Measurements from ENCODE around the gene LIMD2. TPM values are rescaled to one million over a fixed set of nuclear protein-coding genes. Genes with fewer than 3 reads are reported as not detected.
"Not testable (repeated sequence)": the region's sequence is repeated elsewhere in the genome, so short reads cannot be mapped to it uniquely, and the experiment has no call there.

The LIMD2 gene
- total RNA-seq, 2 experiments from 2014 or later, result 711 to 727 TPM

DNA sequence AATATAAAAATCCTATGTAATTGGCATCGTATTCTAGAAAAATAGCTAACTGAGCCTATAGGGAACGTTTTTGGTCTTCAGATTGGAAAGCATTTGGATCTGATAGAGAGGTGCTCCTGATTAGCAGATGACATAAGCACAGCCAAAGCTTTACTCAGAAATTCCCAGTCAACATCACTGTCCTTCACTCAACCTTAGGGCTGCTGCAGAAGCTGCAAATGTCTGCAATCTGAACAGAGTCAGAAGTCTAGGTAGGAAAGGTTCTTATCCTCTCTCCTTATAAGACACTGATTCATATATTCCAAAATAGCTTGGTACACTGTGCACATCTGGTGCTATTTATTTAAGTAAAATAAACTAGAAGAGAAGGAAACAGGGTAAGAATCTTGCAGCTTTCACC is 22.5 kb upstream of the LIMD2 start:
- no peaks in the 10 kb centered on the region for H3K4me1 Mint-ChIP-seq (ENCODE audit: low read depth)
- Histone ChIP-seq H3K27me3 (ENCODE audit: control insufficient read depth in 1 of 2, insufficient read depth in 2 of 2, low read length in 2 of 2) (no peaks in the 10 kb centered on the region), H3K9me3 (ENCODE audit: control insufficient read depth in 1 of 2, insufficient read depth in 1 of 2, low read length in 2 of 2) (no peaks in the 10 kb centered on the region), H3K4me3 (ENCODE audit: low read length) (no peak overlapping the region), H3K36me3 (ENCODE audit: insufficient read depth, low read length) (peaks cover 29% of the 10 kb centered on the region), H3K4me1 (ENCODE audit: insufficient read depth, low read length) (no peaks in the 10 kb centered on the region), H3K27ac (ENCODE audit: low read depth in 1 of 2, low read length in 2 of 2) (no peak overlapping the region)
- no peak overlapping the region for H3K4me3 Mint-ChIP-seq
- H3K9me3 Mint-ChIP-seq, result no peaks in the 10 kb centered on the region
- H3K27ac Mint-ChIP-seq, result no peak overlapping the region
- no peaks in the 10 kb centered on the region for H3K27me3 Mint-ChIP-seq
- CTCF ChIA-PET, result interaction anchor here (2.6 kb wide), 1 partner anchor 12 kb away, joined by 9 read pairs; no protein-coding TSS in a partner anchor
- TF ChIP-seq, protein P1, sequence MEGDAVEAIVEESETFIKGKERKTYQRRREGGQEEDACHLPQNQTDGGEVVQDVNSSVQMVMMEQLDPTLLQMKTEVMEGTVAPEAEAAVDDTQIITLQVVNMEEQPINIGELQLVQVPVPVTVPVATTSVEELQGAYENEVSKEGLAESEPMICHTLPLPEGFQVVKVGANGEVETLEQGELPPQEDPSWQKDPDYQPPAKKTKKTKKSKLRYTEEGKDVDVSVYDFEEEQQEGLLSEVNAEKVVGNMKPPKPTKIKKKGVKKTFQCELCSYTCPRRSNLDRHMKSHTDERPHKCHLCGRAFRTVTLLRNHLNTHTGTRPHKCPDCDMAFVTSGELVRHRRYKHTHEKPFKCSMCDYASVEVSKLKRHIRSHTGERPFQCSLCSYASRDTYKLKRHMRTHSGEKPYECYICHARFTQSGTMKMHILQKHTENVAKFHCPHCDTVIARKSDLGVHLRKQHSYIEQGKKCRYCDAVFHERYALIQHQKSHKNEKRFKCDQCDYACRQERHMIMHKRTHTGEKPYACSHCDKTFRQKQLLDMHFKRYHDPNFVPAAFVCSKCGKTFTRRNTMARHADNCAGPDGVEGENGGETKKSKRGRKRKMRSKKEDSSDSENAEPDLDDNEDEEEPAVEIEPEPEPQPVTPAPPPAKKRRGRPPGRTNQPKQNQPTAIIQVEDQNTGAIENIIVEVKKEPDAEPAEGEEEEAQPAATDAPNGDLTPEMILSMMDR (IDR thresholded peaks at IDR 0.05), result no peak
- no peak for ATAC-seq (ENCODE audit: poor library complexity)
- POLR2A ChIA-PET, result interaction anchor here (1.1 to 1.8 kb wide), 3 partner anchors 12 to 25 kb away, joined by 3 to 7 read pairs (median 7); partner anchors contain the start of gene LIMD2
- no peak for DNase-seq
- intact Hi-C loops (cut with DNase I, micrococcal nuclease), result no loop called here
- peaks cover 30% of the 10 kb centered on the region for H3K36me3 Mint-ChIP-seq (ENCODE audit: low read depth)

DNA sequence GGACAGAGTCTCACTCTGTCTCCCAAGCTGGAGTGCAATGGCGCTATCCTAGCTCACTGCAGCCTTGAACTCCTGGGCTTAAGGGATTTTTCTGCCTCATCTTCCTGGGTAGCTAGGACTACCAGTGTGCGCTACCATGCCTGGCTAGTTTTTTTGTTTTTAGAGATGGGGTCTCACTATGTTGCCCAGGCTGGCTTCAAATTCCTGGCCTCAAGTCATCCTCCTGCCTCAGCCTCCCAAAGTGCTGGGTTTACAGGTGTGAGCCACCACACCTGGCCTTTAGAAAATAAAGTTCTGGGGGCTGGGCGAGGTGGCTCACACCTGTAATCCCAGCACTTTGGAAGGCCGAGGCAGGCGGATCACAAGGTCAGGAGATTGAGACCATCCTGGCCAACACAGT is 20.3 kb upstream of the LIMD2 start:
- H3K9me3 Mint-ChIP-seq; H3K27ac Mint-ChIP-seq; ATAC-seq (ENCODE audit: poor library complexity); H3K27me3 ChIP-seq (ENCODE audit: control insufficient read depth in 1 of 2, insufficient read depth in 2 of 2, low read length in 2 of 2); DNase-seq; H3K4me3 ChIP-seq (ENCODE audit: low read length); H3K27ac ChIP-seq (ENCODE audit: low read depth in 1 of 2, low read length in 2 of 2); H3K4me3 Mint-ChIP-seq; CTCF ChIA-PET; H3K4me1 Mint-ChIP-seq (ENCODE audit: low read depth); intact Hi-C loops (cut with DNase I, micrococcal nuclease); H3K27me3 Mint-ChIP-seq; H3K4me1 ChIP-seq (ENCODE audit: insufficient read depth, low read length); H3K9me3 ChIP-seq (ENCODE audit: control insufficient read depth in 1 of 2, insufficient read depth in 1 of 2, low read length in 2 of 2): not testable (repeated sequence)
- H3K36me3 ChIP-seq (ENCODE audit: insufficient read depth, low read length), result peaks cover 26% of the 10 kb centered on the region
- peaks cover 20% of the 10 kb centered on the region for H3K36me3 Mint-ChIP-seq (ENCODE audit: low read depth)
- POLR2A ChIA-PET, result interaction anchor here (1.0 to 1.2 kb wide), 3 partner anchors 10 to 77 kb away, joined by 3 to 5 read pairs (median 3); partner anchors contain the start of gene DDX42

DNA sequence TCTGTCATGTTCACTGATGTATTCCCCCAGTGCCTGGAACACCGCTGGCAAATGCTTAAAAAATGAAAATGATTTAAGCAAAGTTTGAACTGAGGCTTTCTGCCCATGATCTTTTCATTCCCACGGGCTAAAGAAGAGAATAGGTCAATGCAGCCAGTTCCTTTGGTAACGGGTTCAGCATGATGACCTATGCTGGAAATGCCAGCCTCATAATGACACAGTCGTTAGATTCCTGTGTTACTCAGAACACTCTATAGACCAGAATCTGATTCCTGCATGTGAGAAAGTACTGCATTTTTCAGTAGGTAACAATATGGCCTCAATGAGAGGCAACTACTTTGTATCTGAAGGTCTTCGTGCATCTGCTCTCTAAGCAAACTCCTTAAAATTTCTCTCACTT is 19.1 kb upstream of the LIMD2 start:
- Mint-ChIP-seq H3K4me3 (no peak overlapping the region), H3K36me3 (ENCODE audit: low read depth) (peaks cover 28% of the 10 kb centered on the region), H3K27me3 (no peaks in the 10 kb centered on the region), H3K9me3 (no peaks in the 10 kb centered on the region), H3K27ac (no peak overlapping the region), H3K4me1 (ENCODE audit: low read depth) (no peaks in the 10 kb centered on the region)
- H3K27me3 ChIP-seq (ENCODE audit: control insufficient read depth in 1 of 2, insufficient read depth in 2 of 2, low read length in 2 of 2), result no peaks in the 10 kb centered on the region
- DNase-seq (no peak), ATAC-seq (ENCODE audit: poor library complexity) (no peak)
- no peaks in the 10 kb centered on the region for H3K9me3 ChIP-seq (ENCODE audit: control insufficient read depth in 1 of 2, insufficient read depth in 1 of 2, low read length in 2 of 2)
- no peak overlapping the region for H3K27ac ChIP-seq (ENCODE audit: low read depth in 1 of 2, low read length in 2 of 2)
- H3K36me3 ChIP-seq (ENCODE audit: insufficient read depth, low read length), result peaks cover 30% of the 10 kb centered on the region
- no peaks in the 10 kb centered on the region for H3K4me1 ChIP-seq (ENCODE audit: insufficient read depth, low read length)
- TF ChIP-seq, protein P1 (IDR thresholded peaks at IDR 0.05), result no peak
- H3K4me3 ChIP-seq (ENCODE audit: low read length), result no peak overlapping the region
- CTCF ChIA-PET, result interaction anchor here (0.6 kb wide), 1 partner anchor 32 kb away, joined by 7 read pairs; no protein-coding TSS in a partner anchor
- intact Hi-C loops (cut with DNase I, micrococcal nuclease), result no loop called here
- POLR2A ChIA-PET, result interaction anchor here (18.5 kb wide), 1 partner anchor 21 kb away, joined by 844 read pairs; the partner anchor contains the start of gene LIMD2

DNA sequence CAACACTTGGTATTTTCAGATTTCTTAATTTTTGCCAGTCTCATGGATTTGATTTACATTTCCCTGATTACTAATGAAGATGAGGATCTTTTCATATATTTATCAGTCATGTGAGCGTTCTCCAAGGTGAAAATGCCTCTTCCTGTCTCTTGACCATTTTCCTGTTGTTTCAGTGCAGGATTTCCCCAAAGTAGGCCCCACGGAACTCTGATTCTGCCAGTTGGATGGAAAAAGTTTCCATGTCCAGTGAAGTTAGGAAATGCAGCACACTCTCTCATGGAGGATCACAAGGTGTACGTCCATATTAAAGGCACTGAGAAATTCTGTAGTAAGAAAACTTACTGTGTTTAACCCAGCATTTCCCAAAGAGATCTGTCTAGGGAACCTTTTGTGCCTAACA is 16.5 kb upstream of the LIMD2 start:
- intact Hi-C loops (cut with DNase I, micrococcal nuclease), result no loop called here
- no peaks in the 10 kb centered on the region for H3K9me3 ChIP-seq (ENCODE audit: control insufficient read depth in 1 of 2, insufficient read depth in 1 of 2, low read length in 2 of 2)
- no peaks in the 10 kb centered on the region for H3K4me1 Mint-ChIP-seq (ENCODE audit: low read depth)
- POLR2A ChIA-PET, result interaction anchor here (1.6 to 18.5 kb wide), 2 partner anchors 9 to 18 kb away, joined by 9 to 844 read pairs; partner anchors contain the start of gene LIMD2
- H3K27me3 Mint-ChIP-seq, result no peaks in the 10 kb centered on the region
- no peak overlapping the region for H3K4me3 ChIP-seq (ENCODE audit: low read length)
- no peak for DNase-seq
- peaks cover 26% of the 10 kb centered on the region for H3K36me3 ChIP-seq (ENCODE audit: insufficient read depth, low read length)
- no peaks in the 10 kb centered on the region for H3K4me1 ChIP-seq (ENCODE audit: insufficient read depth, low read length)
- H3K9me3 Mint-ChIP-seq, result no peaks in the 10 kb centered on the region
- H3K36me3 Mint-ChIP-seq (ENCODE audit: low read depth), result peaks cover 28% of the 10 kb centered on the region
- CTCF ChIA-PET, result no interaction called here
- TF ChIP-seq, protein P1 (IDR thresholded peaks at IDR 0.05), result no peak
- no peak overlapping the region for H3K4me3 Mint-ChIP-seq
- H3K27ac Mint-ChIP-seq, result no peak overlapping the region
- H3K27me3 ChIP-seq (ENCODE audit: control insufficient read depth in 1 of 2, insufficient read depth in 2 of 2, low read length in 2 of 2), result no peaks in the 10 kb centered on the region
- ATAC-seq (ENCODE audit: poor library complexity), result no peak
- no peak overlapping the region for H3K27ac ChIP-seq (ENCODE audit: low read depth in 1 of 2, low read length in 2 of 2)
